GM12878 (cell line): Measurements from ENCODE around the gene EDN3. TPM values are rescaled to one million over a fixed set of nuclear protein-coding genes. Genes with fewer than 3 reads are reported as not detected.

Experiments
- ATAC-seq: fragments of 200-7000 bp; cut with Tn5 transposase; 3 replicates; pipeline ENCODE4 v1.9.1; 2020; ENCODE audit warnings: mild to moderate bottlenecking, moderate library complexity
- BruUV-seq: library from RNA; stranded (reverse); fragments of 400-500 nt; replicated peaks from 2 replicates; lab custom pipeline; 2021; lab: Mats Ljungman, UMichigan
- CTCF ChIA-PET: fragments of 300-600 bp; sonication (Branson Sonifier 250); formaldehyde crosslinking; extraction: SDS; loops from one replicate; lab custom pipeline; 2021; ENCODE audit warnings: inconsistent platforms; lab: Yijun Ruan, JAX
- POLR2A ChIA-PET: fragments of 350-600 bp; formaldehyde crosslinking; extraction: SDS; loops from one replicate; lab custom pipeline; 2021; ENCODE audit warnings: inconsistent platforms; lab: Charles Lee
- RAD21 ChIA-PET: fragments of 300-600 bp; sonication (Branson Sonifier 250); formaldehyde crosslinking; loops from one replicate; lab custom pipeline; 2023; ENCODE audit warnings: antibody characterized with exemption; ENCODE audit not compliant: unreplicated experiment; lab: Charles Lee
- SMC1A ChIA-PET: fragments of 300-600 bp; sonication (Branson Sonifier 250); formaldehyde crosslinking; loops from one replicate; lab custom pipeline; 2023; ENCODE audit not compliant: unreplicated experiment, uncharacterized antibody; lab: Charles Lee
- DNase-seq: peaks from one replicate; pipeline ENCODE4 v3.0.0-alpha.2; 2011; ENCODE audit warnings: low read depth, low spot score
- FAIRE-seq: peaks from 3 replicates; lab custom pipeline; 2011; peaks lifted over from hg19 to GRCh38; lab: Jason Lieb, UNC
- H2AFZ ChIP-seq: 2 replicates; pipeline ENCODE4 v1.6.0; 2011; ENCODE audit warnings: low read depth, low read length, control low read depth; ENCODE audit not compliant: control insufficient read depth
- H3K27ac ChIP-seq: 2 replicates; pipeline ENCODE4 v1.5.1; 2011; ENCODE audit warnings: control low read depth; ENCODE audit not compliant: control insufficient read depth, insufficient read depth
- H3K27me3 ChIP-seq, 2 experiments: replicated peaks in 1 of 2; 2 replicates each; pipeline versions ENCODE4 v1.6.0 to v1.6.1; 2011; ENCODE audit warnings: low read length in 1 of 2; ENCODE audit not compliant: control insufficient read depth in 2 of 2, insufficient read depth in 2 of 2
- H3K36me3 ChIP-seq, 2 experiments: 2 replicates each; pipeline ENCODE4 v1.5.1; 2011; ENCODE audit warnings: low read length in 1 of 2; ENCODE audit not compliant: control insufficient read depth in 2 of 2, insufficient read depth in 2 of 2
- H3K4me1 ChIP-seq: 2 replicates; pipeline ENCODE4 v1.6.1; 2011; ENCODE audit warnings: mild to moderate bottlenecking, low read length, moderate library complexity, mixed read lengths; ENCODE audit not compliant: control insufficient read depth, insufficient read depth
- H3K4me2 ChIP-seq: 2 replicates; pipeline ENCODE4 v1.6.0; 2011; ENCODE audit warnings: control low read depth; ENCODE audit not compliant: control insufficient read depth, insufficient read depth
- H3K4me3 ChIP-seq: fragments of 200-600 bp; sonication (generic); 2 replicates; pipeline ENCODE4 v1.5.1; 2016
- H3K79me2 ChIP-seq: 2 replicates; pipeline ENCODE4 v1.6.0; 2011; ENCODE audit warnings: low read length; ENCODE audit not compliant: control insufficient read depth, insufficient read depth
- H3K9ac ChIP-seq: 2 replicates; pipeline ENCODE4 v1.8.0; 2011; ENCODE audit warnings: low read length, control low read depth, mixed read lengths; ENCODE audit not compliant: control insufficient read depth, insufficient read depth
- H3K9me3 ChIP-seq: replicated peaks from 3 replicates; pipeline ENCODE4 v1.5.1; 2011; ENCODE audit warnings: mild to moderate bottlenecking, low read length; ENCODE audit not compliant: control insufficient read depth, insufficient read depth
- H4K20me1 ChIP-seq: 2 replicates; pipeline ENCODE4 v1.6.0; 2011; ENCODE audit not compliant: control insufficient read depth, insufficient read depth
- ASH2L ChIP-seq: fragments of 300-600, 200-600 bp; sonication (generic); IDR thresholded peaks from 2 replicates; pipeline ENCODE4 v1.6.1; 2017; ENCODE audit warnings: low read depth, mild to moderate bottlenecking, borderline replicate concordance
- CBFB ChIP-seq: IDR thresholded peaks from 2 replicates; pipeline ENCODE4 v1.6.1; 2016; ENCODE audit warnings: antibody characterized with exemption, low read depth
- CREB1 ChIP-seq: IDR thresholded peaks from 2 replicates; pipeline ENCODE4 v1.6.1; 2012; ENCODE audit warnings: low read depth, mild to moderate bottlenecking, inconsistent platforms
- EGR1 ChIP-seq, 2 experiments: IDR thresholded peaks; 1 replicate in 1 of 2; 2 replicates in 1 of 2; pipeline ENCODE4 v1.6.1; 2011 to 2012; ENCODE audit warnings: low read depth in 2 of 2, low read length in 2 of 2, borderline replicate concordance in 1 of 2, mild to moderate bottlenecking in 1 of 2, moderate library complexity in 1 of 2
- FOS ChIP-seq: IDR thresholded peaks from 3 replicates; pipeline ENCODE4 v1.6.1; 2011; ENCODE audit warnings: borderline replicate concordance; ENCODE audit not compliant: insufficient read length; ENCODE audit errors: extremely low read depth
- HDGF ChIP-seq: fragments of 450-650 bp; IDR thresholded peaks from 2 replicates; pipeline ENCODE4 v1.6.1; 2016; ENCODE audit warnings: antibody characterized with exemption
- LARP7 ChIP-seq: fragments of 450-650 bp; IDR thresholded peaks from 2 replicates; pipeline ENCODE4 v1.6.1; 2017; ENCODE audit warnings: mild to moderate bottlenecking
- MTA3 ChIP-seq: IDR thresholded peaks from 2 replicates; pipeline ENCODE4 v1.6.1; 2012; ENCODE audit warnings: low read length, inconsistent platforms, borderline replicate concordance
- POLR2AphosphoS2 ChIP-seq: IDR thresholded peaks from 2 replicates; pipeline ENCODE4 v1.6.1; 2011; ENCODE audit warnings: low read depth, mild to moderate bottlenecking, low read length, improper control_type of control experiment, moderate library complexity
- SIN3A ChIP-seq: IDR thresholded peaks from 2 replicates; pipeline ENCODE4 v1.6.1; 2012; ENCODE audit warnings: low read depth, low read length, improper control_type of control experiment
- SIX5 ChIP-seq: IDR thresholded peaks from 2 replicates; pipeline ENCODE4 v1.6.1; 2011; ENCODE audit warnings: mild to moderate bottlenecking, low read depth, low read length, moderate library complexity; ENCODE audit not compliant: severe bottlenecking
- SKIL ChIP-seq: fragments of 450-650 bp; IDR thresholded peaks from 2 replicates; pipeline ENCODE4 v1.6.1; 2017; ENCODE audit warnings: mild to moderate bottlenecking, low read depth, inconsistent platforms; ENCODE audit not compliant: poor library complexity, severe bottlenecking
- TBL1XR1 ChIP-seq: IDR thresholded peaks from 2 replicates; pipeline ENCODE4 v1.6.1; 2012; ENCODE audit warnings: low read depth, low read length, improper control_type of control experiment
- YBX1 ChIP-seq: fragments of 450-650 bp; IDR thresholded peaks from 2 replicates; pipeline ENCODE4 v1.6.1; 2016; ENCODE audit warnings: antibody characterized with exemption
- ZBTB40 ChIP-seq: fragments of 450-650 bp; IDR thresholded peaks from 2 replicates; pipeline ENCODE4 v1.6.1; 2016; ENCODE audit warnings: mild to moderate bottlenecking, moderate library complexity, borderline replicate concordance
- WGBS: methylation state at CpG from one replicate; pipeline ENCODE4 v1.1.6; 2016; ENCODE audit warnings: low lambda C conversion rate; ENCODE audit not compliant: insufficient replicate concordance, insufficient coverage; ENCODE audit errors: missing lambda C conversion rate; 5-methylcytosine and 5-hydroxymethylcytosine counted together
- in situ Hi-C: fragments of 300-500 bp; cut with MboI; formaldehyde crosslinking; loops from 9 replicates; pipeline ENCODE4 v1.14.3; 2018; ENCODE audit warnings: mixed read lengths
- intact Hi-C: fragments of 100-400 bp; cut with micrococcal nuclease; formaldehyde crosslinking; loops from one replicate; pipeline ENCODE4 v1.14.2; 2022; ENCODE audit not compliant: unreplicated experiment
- polyA plus RNA-seq, 11 experiments: library from polyadenylated mRNA; depleted of rRNA in 4 of 11; unstranded in 6 of 11; stranded (reverse) in 5 of 11; fragments of >200 nt; fragmentation: Nextera tagmentation in 4 of 11; fragmentation: Illumina TruSeq in 1 of 11; extraction: Ambion mirVana in 4 of 11; extraction: Trizol in 1 of 11; gene quantifications; 1 replicate in 1 of 11; 2 replicates in 10 of 11; pipeline versions ENCODE4 v1.2.1 to v1.2.3, GENCODE V29; 2011 to 2016; ENCODE audit warnings: inconsistent platforms in 2 of 11, missing spikeins in 2 of 11, low read depth in 1 of 11
- total RNA-seq, 4 experiments: library from RNA; depleted of rRNA in 3 of 4; stranded (reverse); fragments of >200 nt in 3 of 4; fragmentation: Illumina TruSeq in 1 of 4; extraction: Trizol in 1 of 4; gene quantifications; 2 replicates each; pipeline versions ENCODE4 v1.2.1 to v1.2.3, GENCODE V29; 2013 to 2021
- TF ChIP-seq, protein P1 (sequence below): fragments of 450-650 bp; IDR thresholded peaks from 2 replicates; pipeline ENCODE4 v1.6.1; 2018; ENCODE audit warnings: mild to moderate bottlenecking, low read depth, moderate library complexity; ENCODE audit not compliant: partially characterized antibody

EDN3 gene
- total and polyA plus RNA-seq, 10 of the 15 experiments (the other 5 are each of a cell fraction or from before 2014, with no cell fraction given): not detected

- Histone ChIP-seq H4K20me1 (no peaks in the 10 kb centered on the region), H3K27ac (no peak overlapping the region), H2AFZ (no peak overlapping the region), H3K9ac (no peak overlapping the region), H3K36me3 (no peaks in the 10 kb centered on the region), H3K4me1 (no peaks in the 10 kb centered on the region), H3K79me2 (no peaks in the 10 kb centered on the region), H3K9me3 (no peaks in the 10 kb centered on the region), H3K4me2 (no peak overlapping the region), H3K4me3 (no peak overlapping the region), H3K27me3 (peaks cover 4 to 8% of the 10 kb centered on the region in 2 experiments; a peak in 3 of 4 replicates)
- intact Hi-C loops (no loop called here), in situ Hi-C loops (no loop called here)
- no peak for DNase-seq
- CTCF ChIA-PET: no interaction called here
- TF ChIP-seq SIX5 (no peak), SIN3A (no peak), LARP7 (no peak), YBX1 (no peak), ASH2L (no peak), TBL1XR1 (no peak), HDGF (no peak), ZBTB40 (no peak), CREB1 (no peak), FOS (no peak), EGR1 (IDR thresholded peaks at IDR 0.05; ENCODE audit: borderline replicate concordance in 1 of 2, low read depth in 2 of 2, low read length in 2 of 2) (no peak), POLR2AphosphoS2 (no peak), SKIL (no peak), CBFB (no peak), MTA3 (no peak)
- TF ChIP-seq, protein P1, sequence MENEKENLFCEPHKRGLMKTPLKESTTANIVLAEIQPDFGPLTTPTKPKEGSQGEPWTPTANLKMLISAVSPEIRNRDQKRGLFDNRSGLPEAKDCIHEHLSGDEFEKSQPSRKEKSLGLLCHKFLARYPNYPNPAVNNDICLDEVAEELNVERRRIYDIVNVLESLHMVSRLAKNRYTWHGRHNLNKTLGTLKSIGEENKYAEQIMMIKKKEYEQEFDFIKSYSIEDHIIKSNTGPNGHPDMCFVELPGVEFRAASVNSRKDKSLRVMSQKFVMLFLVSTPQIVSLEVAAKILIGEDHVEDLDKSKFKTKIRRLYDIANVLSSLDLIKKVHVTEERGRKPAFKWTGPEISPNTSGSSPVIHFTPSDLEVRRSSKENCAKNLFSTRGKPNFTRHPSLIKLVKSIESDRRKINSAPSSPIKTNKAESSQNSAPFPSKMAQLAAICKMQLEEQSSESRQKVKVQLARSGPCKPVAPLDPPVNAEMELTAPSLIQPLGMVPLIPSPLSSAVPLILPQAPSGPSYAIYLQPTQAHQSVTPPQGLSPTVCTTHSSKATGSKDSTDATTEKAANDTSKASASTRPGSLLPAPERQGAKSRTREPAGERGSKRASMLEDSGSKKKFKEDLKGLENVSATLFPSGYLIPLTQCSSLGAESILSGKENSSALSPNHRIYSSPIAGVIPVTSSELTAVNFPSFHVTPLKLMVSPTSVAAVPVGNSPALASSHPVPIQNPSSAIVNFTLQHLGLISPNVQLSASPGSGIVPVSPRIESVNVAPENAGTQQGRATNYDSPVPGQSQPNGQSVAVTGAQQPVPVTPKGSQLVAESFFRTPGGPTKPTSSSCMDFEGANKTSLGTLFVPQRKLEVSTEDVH: no peak
- 24% methylated on average over 5 of the region's 5 CpGs for WGBS
- RAD21 ChIA-PET: no interaction called here
- no peak for FAIRE-seq
- SMC1A ChIA-PET: interaction anchor here (0.6 kb wide), 1 partner anchor 1648 kb away, joined by 3 read pairs; no protein-coding TSS in a partner anchor
- BruUV-seq: no TSS peak
- no peak for ATAC-seq
- POLR2A ChIA-PET: no interaction called here
Observed at GRCh38 chr20:59323731-59324130, 23.3 kb downstream of the EDN3 start.
